GM23338 (cell line): ENCODE results near the gene TEX29. TPM values are rescaled to one million over a fixed set of nuclear protein-coding genes. Genes with fewer than 3 reads are reported as not detected.

Experiments
- ATAC-seq: fragments of 200-7000 bp; cut with Tn5 transposase; 3 replicates; pipeline ENCODE4 v1.9.1; 2020
- DNase-seq: peaks from one replicate; pipeline ENCODE4 v3.0.0-alpha.2; 2015; ENCODE audit warnings: low spot score
- H2AFZ ChIP-seq: fragments of 200-600 bp; sonication (generic); 2 replicates; pipeline ENCODE4 v1.8.0; 2016; ENCODE audit warnings: antibody characterized with exemption, mild to moderate bottlenecking, moderate library complexity
- H3F3A ChIP-seq: fragments of 200-600 bp; sonication (generic); replicated peaks from 2 replicates; pipeline ENCODE4 v1.8.0; 2017; ENCODE audit warnings: antibody characterized with exemption, mixed run types, low read depth
- H3K27ac ChIP-seq: fragments of 200-600 bp; sonication (generic); 2 replicates; pipeline ENCODE4 v1.6.1; 2016; ENCODE audit warnings: low read depth
- H3K27me3 ChIP-seq: fragments of 200-600 bp; sonication (generic); 2 replicates; pipeline ENCODE4 v1.8.0; 2016; ENCODE audit warnings: mild to moderate bottlenecking, mixed run types, moderate library complexity; ENCODE audit not compliant: insufficient read depth
- H3K36me3 ChIP-seq: fragments of 200-600 bp; sonication (generic); 2 replicates; pipeline ENCODE4 v1.8.0; 2016; ENCODE audit warnings: mild to moderate bottlenecking; ENCODE audit not compliant: insufficient read depth
- H3K4me1 ChIP-seq: fragments of 200-600 bp; sonication (generic); 2 replicates; pipeline ENCODE4 v1.8.0; 2016; ENCODE audit warnings: mild to moderate bottlenecking, moderate library complexity; ENCODE audit not compliant: insufficient read depth
- H3K4me2 ChIP-seq: fragments of 200-600 bp; sonication (generic); 2 replicates; pipeline ENCODE4 v1.7.1; 2017; ENCODE audit warnings: mixed run types
- H3K4me3 ChIP-seq: fragments of 200-600 bp; sonication (generic); 2 replicates; pipeline ENCODE4 v1.6.1; 2016; ENCODE audit warnings: mixed run types
- H3K79me2 ChIP-seq: fragments of 200-600 bp; sonication (generic); replicated peaks from 2 replicates; pipeline ENCODE4 v1.8.0; 2017; ENCODE audit warnings: mild to moderate bottlenecking; ENCODE audit not compliant: insufficient read depth
- H3K9me2 ChIP-seq: fragments of 200-600 bp; sonication (generic); 2 replicates; pipeline ENCODE4 v1.8.0; 2017; ENCODE audit not compliant: insufficient read depth
- H4K20me1 ChIP-seq: fragments of 200-600 bp; sonication (generic); replicated peaks from 2 replicates; pipeline ENCODE4 v1.8.0; 2017; ENCODE audit warnings: mild to moderate bottlenecking; ENCODE audit not compliant: insufficient read depth
- H3K27ac Mint-ChIP-seq: 2 replicates; pipeline ENCODE4 v1.8.0; 2020; ENCODE audit warnings: inconsistent platforms, mild to moderate bottlenecking, moderate library complexity, mixed read lengths
- H3K27me3 Mint-ChIP-seq: 3 replicates; pipeline ENCODE4 v1.8.0; 2022; ENCODE audit warnings: low read depth, mild to moderate bottlenecking, moderate library complexity, mixed read lengths, inconsistent platforms; ENCODE audit not compliant: insufficient read depth, poor library complexity
- H3K36me3 Mint-ChIP-seq: 3 replicates; pipeline ENCODE4 v1.8.0; 2021; ENCODE audit warnings: low read depth, mild to moderate bottlenecking, inconsistent platforms, moderate library complexity, mixed read lengths
- H3K4me1 Mint-ChIP-seq: 3 replicates; pipeline ENCODE4 v1.8.0; 2020; ENCODE audit warnings: mild to moderate bottlenecking, inconsistent platforms, mixed read lengths
- H3K4me3 Mint-ChIP-seq: 3 replicates; pipeline ENCODE4 v1.8.0; 2021; ENCODE audit warnings: moderate library complexity, mild to moderate bottlenecking, inconsistent platforms, mixed read lengths
- H3K9me3 Mint-ChIP-seq: 3 replicates; pipeline ENCODE4 v1.8.0; 2020; ENCODE audit warnings: moderate library complexity, mild to moderate bottlenecking, inconsistent platforms, mixed read lengths
- CREB1 ChIP-seq: fragments of 250-450 bp; sonication (Bioruptor Pico); IDR thresholded peaks from 2 replicates; pipeline ENCODE4 v1.5.0; 2020; ENCODE audit warnings: low read depth, mild to moderate bottlenecking, moderate library complexity
- ETS1 ChIP-seq: IDR thresholded peaks from 2 replicates; pipeline ENCODE4 v1.6.1; 2016; ENCODE audit warnings: antibody characterized with exemption
- JUNB ChIP-seq: IDR thresholded peaks from one replicate; pipeline ENCODE4 v1.6.1; 2016; ENCODE audit warnings: antibody characterized with exemption; ENCODE audit not compliant: unreplicated experiment
- POLR2AphosphoS5 ChIP-seq: IDR thresholded peaks from 2 replicates; pipeline ENCODE4 v1.6.1; 2016; ENCODE audit warnings: antibody characterized with exemption, low read depth
- polyA plus RNA-seq: library from polyadenylated mRNA; unstranded; fragments of >200 nt; fragmentation: Nextera tagmentation; extraction: Ambion mirVana; gene quantifications from 2 replicates; pipeline ENCODE4 v1.2.1, GENCODE V29; 2016
- total RNA-seq: library from RNA; depleted of rRNA; stranded (reverse); fragments of >200 nt; shearing (Covaris generic); gene quantifications from 2 replicates; pipeline ENCODE4 v1.2.3, GENCODE V29; 2014
- TF ChIP-seq, protein P1 (sequence below), 2 experiments: fragments of 200-600 bp in 1 of 2; sonication (generic) in 1 of 2; conservative IDR thresholded peaks; 2 replicates each; pipeline versions ENCODE4 v1.5.1 to v1.6.1; 2016 to 2017; ENCODE audit warnings: antibody characterized with exemption in 2 of 2, low read depth in 2 of 2, mild to moderate bottlenecking in 2 of 2, moderate library complexity in 1 of 2
- TF ChIP-seq, protein P2 (sequence below): IDR thresholded peaks from one replicate; pipeline ENCODE4 v1.6.1; 2018; ENCODE audit warnings: antibody characterized with exemption; ENCODE audit not compliant: unreplicated experiment

TEX29 gene
- total and polyA plus RNA-seq, 2 experiments from 2014 or later, result 0.31 TPM; not detected in 1

- H3F3A ChIP-seq, result no peaks in the 10 kb centered on the region
- no peaks in the 10 kb centered on the region for H3K79me2 ChIP-seq
- H3K36me3 Mint-ChIP-seq, result no peaks in the 10 kb centered on the region; the same call in 2 of the 3 replicates
Measured at GRCh38 chr13:111354789-111355188, 34.3 kb downstream of the TEX29 start.

More at GRCh38 chr13:111354789-111355188, 34.3 kb downstream of the TEX29 start:
- H3K4me3 ChIP-seq, result no peak overlapping the region
- no peak overlapping the region for H2AFZ ChIP-seq
- H3K4me1 ChIP-seq, result peaks cover 3% of the 10 kb centered on the region; the same call in 1 of the 2 replicates
- Mint-ChIP-seq H3K9me3 (peaks cover 5% of the 10 kb centered on the region; the same call in 1 of the 3 replicates), H3K27me3 (peaks cover 3% of the 10 kb centered on the region), H3K4me3 (no peak overlapping the region), H3K4me1 (peaks cover 10% of the 10 kb centered on the region; the same call in 2 of the 3 replicates), H3K27ac (no peak overlapping the region)
- H3K36me3 ChIP-seq, result no peaks in the 10 kb centered on the region
- no peak for DNase-seq
- TF ChIP-seq, protein P1, sequence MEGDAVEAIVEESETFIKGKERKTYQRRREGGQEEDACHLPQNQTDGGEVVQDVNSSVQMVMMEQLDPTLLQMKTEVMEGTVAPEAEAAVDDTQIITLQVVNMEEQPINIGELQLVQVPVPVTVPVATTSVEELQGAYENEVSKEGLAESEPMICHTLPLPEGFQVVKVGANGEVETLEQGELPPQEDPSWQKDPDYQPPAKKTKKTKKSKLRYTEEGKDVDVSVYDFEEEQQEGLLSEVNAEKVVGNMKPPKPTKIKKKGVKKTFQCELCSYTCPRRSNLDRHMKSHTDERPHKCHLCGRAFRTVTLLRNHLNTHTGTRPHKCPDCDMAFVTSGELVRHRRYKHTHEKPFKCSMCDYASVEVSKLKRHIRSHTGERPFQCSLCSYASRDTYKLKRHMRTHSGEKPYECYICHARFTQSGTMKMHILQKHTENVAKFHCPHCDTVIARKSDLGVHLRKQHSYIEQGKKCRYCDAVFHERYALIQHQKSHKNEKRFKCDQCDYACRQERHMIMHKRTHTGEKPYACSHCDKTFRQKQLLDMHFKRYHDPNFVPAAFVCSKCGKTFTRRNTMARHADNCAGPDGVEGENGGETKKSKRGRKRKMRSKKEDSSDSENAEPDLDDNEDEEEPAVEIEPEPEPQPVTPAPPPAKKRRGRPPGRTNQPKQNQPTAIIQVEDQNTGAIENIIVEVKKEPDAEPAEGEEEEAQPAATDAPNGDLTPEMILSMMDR (conservative IDR thresholded peaks at IDR 0.05; ENCODE audit: low read depth in 2 of 2), result no peak
- TF ChIP-seq POLR2AphosphoS5 (no peak), ETS1 (no peak), CREB1 (CRISPR knock-in tag) (no peak), JUNB (no peak)
- TF ChIP-seq, protein P2, sequence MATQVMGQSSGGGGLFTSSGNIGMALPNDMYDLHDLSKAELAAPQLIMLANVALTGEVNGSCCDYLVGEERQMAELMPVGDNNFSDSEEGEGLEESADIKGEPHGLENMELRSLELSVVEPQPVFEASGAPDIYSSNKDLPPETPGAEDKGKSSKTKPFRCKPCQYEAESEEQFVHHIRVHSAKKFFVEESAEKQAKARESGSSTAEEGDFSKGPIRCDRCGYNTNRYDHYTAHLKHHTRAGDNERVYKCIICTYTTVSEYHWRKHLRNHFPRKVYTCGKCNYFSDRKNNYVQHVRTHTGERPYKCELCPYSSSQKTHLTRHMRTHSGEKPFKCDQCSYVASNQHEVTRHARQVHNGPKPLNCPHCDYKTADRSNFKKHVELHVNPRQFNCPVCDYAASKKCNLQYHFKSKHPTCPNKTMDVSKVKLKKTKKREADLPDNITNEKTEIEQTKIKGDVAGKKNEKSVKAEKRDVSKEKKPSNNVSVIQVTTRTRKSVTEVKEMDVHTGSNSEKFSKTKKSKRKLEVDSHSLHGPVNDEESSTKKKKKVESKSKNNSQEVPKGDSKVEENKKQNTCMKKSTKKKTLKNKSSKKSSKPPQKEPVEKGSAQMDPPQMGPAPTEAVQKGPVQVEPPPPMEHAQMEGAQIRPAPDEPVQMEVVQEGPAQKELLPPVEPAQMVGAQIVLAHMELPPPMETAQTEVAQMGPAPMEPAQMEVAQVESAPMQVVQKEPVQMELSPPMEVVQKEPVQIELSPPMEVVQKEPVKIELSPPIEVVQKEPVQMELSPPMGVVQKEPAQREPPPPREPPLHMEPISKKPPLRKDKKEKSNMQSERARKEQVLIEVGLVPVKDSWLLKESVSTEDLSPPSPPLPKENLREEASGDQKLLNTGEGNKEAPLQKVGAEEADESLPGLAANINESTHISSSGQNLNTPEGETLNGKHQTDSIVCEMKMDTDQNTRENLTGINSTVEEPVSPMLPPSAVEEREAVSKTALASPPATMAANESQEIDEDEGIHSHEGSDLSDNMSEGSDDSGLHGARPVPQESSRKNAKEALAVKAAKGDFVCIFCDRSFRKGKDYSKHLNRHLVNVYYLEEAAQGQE, result no peak
- no peaks in the 10 kb centered on the region for H3K27me3 ChIP-seq
- no peaks in the 10 kb centered on the region for H3K9me2 ChIP-seq
- H3K4me2 ChIP-seq, result no peak overlapping the region
- H3K27ac ChIP-seq, result no peak overlapping the region
- no peak for ATAC-seq
- no peaks in the 10 kb centered on the region for H4K20me1 ChIP-seq
